HG02938 (cell line): ENCODE measurements around the gene CELSR1.

Experiments
- ATAC-seq: cut with Tn5 transposase; IDR thresholded peaks from one replicate; pipeline ENCODE4 v1.9.1; 2021; ENCODE audit warnings: mild to moderate bottlenecking, moderate library complexity; ENCODE audit not compliant: unreplicated experiment

CELSR1 gene

GRCh38 chr22:46576556-46577367 is 39.3 kb upstream of the CELSR1 start:
- no peak for ATAC-seq

- ATAC-seq: no peak
Observed at GRCh38 chr22:46575911-46576555, 38.6 kb upstream of the CELSR1 start.

GRCh38 chr22:46574993-46575910 is 37.8 kb upstream of the CELSR1 start:
- no peak for ATAC-seq

- no peak for ATAC-seq
Observed at GRCh38 chr22:46574438-46574992, 37.1 kb upstream of the CELSR1 start.

- ATAC-seq: no peak
Observed at GRCh38 chr22:46573781-46574437, 36.5 kb upstream of the CELSR1 start.

GRCh38 chr22:46572911-46573780 is 35.7 kb upstream of the CELSR1 start:
- ATAC-seq: no peak

- ATAC-seq: no peak
Observed at GRCh38 chr22:46571642-46572250, 34.3 kb upstream of the CELSR1 start.

- ATAC-seq: no peak
Observed at GRCh38 chr22:46569848-46570695, 32.7 kb upstream of the CELSR1 start.

- no peak for ATAC-seq
Observed at GRCh38 chr22:46569055-46569847, 31.8 kb upstream of the CELSR1 start.

GRCh38 chr22:46568102-46568809 is 30.8 kb upstream of the CELSR1 start:
- ATAC-seq: no peak

- no peak for ATAC-seq
Observed at GRCh38 chr22:46567471-46567870, 30.1 kb upstream of the CELSR1 start.

GRCh38 chr22:46564084-46564714 is 26.8 kb upstream of the CELSR1 start:
- ATAC-seq: no peak

- ATAC-seq: no peak
Observed at GRCh38 chr22:46563381-46564083, 26.1 kb upstream of the CELSR1 start.

GRCh38 chr22:46561435-46561905 is 24.1 kb upstream of the CELSR1 start:
- ATAC-seq: no peak

- ATAC-seq: no peak
Observed at GRCh38 chr22:46560696-46561295, 23.4 kb upstream of the CELSR1 start.
